ENCODE results near the gene CGB3.

Gene CGB3

GRCh38 chr19:49020931-49021895 is 2.9 kb downstream of the CGB3 start (continued):
- no peak for TF ChIP-seq ZNF112 (tag by site-specific recombination; IDR thresholded peaks at IDR 0.05)
- peak; percentile 74; the same call in 1 of the 2 replicates for TF ChIP-seq ZNF791 (tag by site-specific recombination; IDR thresholded peaks at IDR 0.05)
- no peak for TF ChIP-seq ZNF785 (tag by site-specific recombination; IDR thresholded peaks at IDR 0.05)
- TF ChIP-seq ZNF629 (tag by site-specific recombination; IDR thresholded peaks at IDR 0.05) = peak; percentile 29; the same call in 1 of the 2 replicates
- no peak for TF ChIP-seq INSM2 (tag by site-specific recombination; IDR thresholded peaks at IDR 0.05)
- peak; percentile 87 for TF ChIP-seq ZBTB10 (tag by site-specific recombination; IDR thresholded peaks at IDR 0.05)
- no peak for TF ChIP-seq ZBTB1 (tag by site-specific recombination; IDR thresholded peaks at IDR 0.05)
- no peak for TF ChIP-seq ZNF664 (tag by site-specific recombination; IDR thresholded peaks at IDR 0.05)
- no peak for TF ChIP-seq ATF2 (tag by site-specific recombination; IDR thresholded peaks at IDR 0.05; ENCODE audit: low read depth)
- peak; percentile 57 for TF ChIP-seq ZBTB20 (tag by site-specific recombination; IDR thresholded peaks at IDR 0.05)
- peak; percentile 73; the same call in 1 of the 2 replicates for TF ChIP-seq ZFP37 (tag by site-specific recombination; IDR thresholded peaks at IDR 0.05)
- TF ChIP-seq ZNF600 (tag by site-specific recombination; IDR thresholded peaks at IDR 0.05) = peak; percentile 89

GRCh38 chr19:49020342-49020741 is 3.8 kb downstream of the CGB3 start:
- Histone ChIP-seq H3K36me3 (ENCODE audit: control insufficient read depth in 2 of 2, insufficient read depth in 1 of 2, low read length in 2 of 2) (peaks cover 3 to 11% of the 10 kb centered on the region in 2 experiments; a peak in 2 of 3 replicates), H3K4me3 (ENCODE audit: low read depth, low read length) (no peak overlapping the region), H3K27ac (ENCODE audit: extremely low read depth, low read depth, low read length) (no peak overlapping the region), H3K9me3 (ENCODE audit: control insufficient read depth, insufficient read depth, low read depth, low read length) (no peaks in the 10 kb centered on the region), H3K4me1 (ENCODE audit: control insufficient read depth, insufficient read depth, low read length) (peaks cover 8% of the 10 kb centered on the region)
- ChIA-PET CTCF (interaction anchor here (0.7 to 3.1 kb wide), 8 partner anchors 12 to 50 kb away, joined by 4 to 26 read pairs (median 7); partner anchors contain the start of genes GYS1 and RUVBL2), POLR2A (interaction anchor here (1.0 to 3.4 kb wide), 2 partner anchors 27 to 53 kb away, joined by 6 to 20 read pairs; partner anchors contain the start of genes GYS1 and RUVBL2)
- TF ChIP-seq ZBTB1 (tag by site-specific recombination; IDR thresholded peaks at IDR 0.05) (no peak), ZBTB6 (tag by site-specific recombination; IDR thresholded peaks at IDR 0.05) (0 out of 2 replicates have a peak, but pooled peaks have one; percentile 31), ELK4 (IDR thresholded peaks at IDR 0.05; ENCODE audit: borderline replicate concordance, low read depth, low read length) (no peak), KLF16 (tag by site-specific recombination; IDR thresholded peaks at IDR 0.05) (peak; percentile 15; the same call in 1 of the 2 replicates)

Measured in HEK293 (cell line).